Endothelial cell of hepatic sinusoid (primary cell): Measurements from ENCODE around the gene PAQR4.
"Not testable (repeated sequence)": the region's sequence is repeated elsewhere in the genome, so short reads cannot be mapped to it uniquely, and the experiment has no call there.

Experiments used
- in situ Hi-C: cut with HindIII; loops from 2 replicates; pipeline ENCODE4 v1.10.0; 2017; ENCODE audit warnings: low sequenced_read_pairs

The PAQR4 gene

GRCh38 chr16:2942045-2942444, 27.1 kb upstream of the PAQR4 start:
- in situ Hi-C loops: no loop called here

- in situ Hi-C loops: not testable (repeated sequence)
Measured at GRCh38 chr16:2943716-2944115, 25.4 kb upstream of the PAQR4 start.

- in situ Hi-C loops: no loop called here
Measured at GRCh38 chr16:2946649-2947048, 22.5 kb upstream of the PAQR4 start.

- in situ Hi-C loops: no loop called here
Measured at GRCh38 chr16:2948807-2949704, 20.1 kb upstream of the PAQR4 start.

- in situ Hi-C loops: no loop called here
Measured at GRCh38 chr16:2949705-2950352, 19.3 kb upstream of the PAQR4 start.

- in situ Hi-C loops: no loop called here
Measured at GRCh38 chr16:2950353-2950724, 18.8 kb upstream of the PAQR4 start.

- in situ Hi-C loops: no loop called here
Measured at GRCh38 chr16:2950773-2951172, 18.4 kb upstream of the PAQR4 start.

- in situ Hi-C loops: no loop called here
Measured at GRCh38 chr16:2952679-2953078, 16.5 kb upstream of the PAQR4 start.

GRCh38 chr16:2953706-2954627, 15.2 kb upstream of the PAQR4 start:
- in situ Hi-C loops: no loop called here

GRCh38 chr16:2954656-2955381, 14.3 kb upstream of the PAQR4 start:
- in situ Hi-C loops: no loop called here

GRCh38 chr16:2955438-2955778, 13.7 kb upstream of the PAQR4 start:
- in situ Hi-C loops: no loop called here

GRCh38 chr16:2955779-2956578, 13.2 kb upstream of the PAQR4 start:
- in situ Hi-C loops: no loop called here

GRCh38 chr16:2956579-2956956, 12.6 kb upstream of the PAQR4 start:
- in situ Hi-C loops: no loop called here

GRCh38 chr16:2959206-2959605, 9.9 kb upstream of the PAQR4 start:
- in situ Hi-C loops: no loop called here

- in situ Hi-C loops: no loop called here
Measured at GRCh38 chr16:2960183-2961010, 8.8 kb upstream of the PAQR4 start.

GRCh38 chr16:2962334-2963073, 6.6 kb upstream of the PAQR4 start:
- in situ Hi-C loops: no loop called here

GRCh38 chr16:2963074-2963722, 6.0 kb upstream of the PAQR4 start:
- in situ Hi-C loops: no loop called here
